Adrenal gland (tissue), 5 donors: Measurements from ENCODE around the gene RTKN2.

Experiments
- POLR2A ChIP-seq, 2 donors: fragments of 450-650 bp; IDR thresholded peaks; one replicate each; pipeline ENCODE4 v1.6.1; 2017; ENCODE audit warnings: antibody characterized with exemption in 2 of 2, mild to moderate bottlenecking in 2 of 2, moderate library complexity in 1 of 2
- TF ChIP-seq, protein P1 (sequence below), 6 experiments: fragments of 450-650 bp in 4 of 6; fragments of 200-600 bp in 2 of 6; sonication (generic) in 1 of 6; IDR thresholded peaks; 1 replicate in 5 of 6; 2 replicates in 1 of 6; pipeline versions ENCODE4 v1.5.1 to v1.8.0; 2016 to 2021; ENCODE audit warnings: antibody characterized with exemption in 6 of 6, mild to moderate bottlenecking in 2 of 6, moderate library complexity in 1 of 6
- donor health status: DM: no; HTN: no; CAD: no.

DNA sequence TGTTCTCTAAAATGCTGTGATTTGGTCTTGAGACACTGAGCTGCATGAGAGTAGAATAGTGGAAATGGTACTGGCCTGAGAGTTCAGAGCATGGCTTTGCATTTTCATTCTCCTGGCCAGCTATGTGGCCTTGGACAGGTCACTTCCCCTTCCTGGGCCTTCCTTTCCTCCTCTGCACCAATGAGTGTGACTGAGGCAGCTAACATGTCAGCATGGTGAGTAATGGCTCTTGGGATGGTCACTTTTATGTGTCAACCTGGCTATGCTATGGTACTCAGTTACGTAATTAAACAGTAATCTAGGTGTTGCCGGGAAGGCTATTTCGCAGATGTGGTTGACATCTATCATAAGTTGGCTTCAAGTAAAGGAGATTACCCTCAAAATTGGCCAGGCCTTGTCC is 109.3 kb downstream of the RTKN2 start:
- TF ChIP-seq, protein P1, sequence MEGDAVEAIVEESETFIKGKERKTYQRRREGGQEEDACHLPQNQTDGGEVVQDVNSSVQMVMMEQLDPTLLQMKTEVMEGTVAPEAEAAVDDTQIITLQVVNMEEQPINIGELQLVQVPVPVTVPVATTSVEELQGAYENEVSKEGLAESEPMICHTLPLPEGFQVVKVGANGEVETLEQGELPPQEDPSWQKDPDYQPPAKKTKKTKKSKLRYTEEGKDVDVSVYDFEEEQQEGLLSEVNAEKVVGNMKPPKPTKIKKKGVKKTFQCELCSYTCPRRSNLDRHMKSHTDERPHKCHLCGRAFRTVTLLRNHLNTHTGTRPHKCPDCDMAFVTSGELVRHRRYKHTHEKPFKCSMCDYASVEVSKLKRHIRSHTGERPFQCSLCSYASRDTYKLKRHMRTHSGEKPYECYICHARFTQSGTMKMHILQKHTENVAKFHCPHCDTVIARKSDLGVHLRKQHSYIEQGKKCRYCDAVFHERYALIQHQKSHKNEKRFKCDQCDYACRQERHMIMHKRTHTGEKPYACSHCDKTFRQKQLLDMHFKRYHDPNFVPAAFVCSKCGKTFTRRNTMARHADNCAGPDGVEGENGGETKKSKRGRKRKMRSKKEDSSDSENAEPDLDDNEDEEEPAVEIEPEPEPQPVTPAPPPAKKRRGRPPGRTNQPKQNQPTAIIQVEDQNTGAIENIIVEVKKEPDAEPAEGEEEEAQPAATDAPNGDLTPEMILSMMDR (IDR thresholded peaks at IDR 0.05) = no peak
- TF ChIP-seq POLR2A (IDR thresholded peaks at IDR 0.05) = no peak
